Measurements from ENCODE around the gene UBE3C. TPM values are rescaled to one million over a fixed set of nuclear protein-coding genes. Genes with fewer than 3 reads are reported as not detected.

Gene UBE3C
- total and polyA plus RNA-seq, 2 of the 13 experiments (the other 11 are each of a cell fraction or from before 2014, with no cell fraction given) = 27.0 to 48.2 TPM

GRCh38 chr7:157271991-157272324 lies 133.2 kb downstream of the UBE3C start (continued):
- TF ChIP-seq KMT2A (CRISPR knock-in tag; IDR thresholded peaks at IDR 0.05) = 0 out of 2 replicates have a peak, but pooled peaks have one; percentile 5
- no peak for TF ChIP-seq SOX6 (IDR thresholded peaks at IDR 0.05)
- TF ChIP-seq SOX6 (CRISPR knock-in tag; IDR thresholded peaks at IDR 0.05) = peak; percentile 53
- TF ChIP-seq POGZ (CRISPR knock-in tag; IDR thresholded peaks at IDR 0.05) = no peak
- 0 out of 2 replicates have a peak, but pooled peaks have one; percentile 33 for TF ChIP-seq YEATS2 (CRISPR knock-in tag; IDR thresholded peaks at IDR 0.05; ENCODE audit: borderline replicate concordance)
- no peak for TF ChIP-seq ZNF230 (CRISPR knock-in tag; IDR thresholded peaks at IDR 0.05)
- TF ChIP-seq ZNF782 (CRISPR knock-in tag; IDR thresholded peaks at IDR 0.05; ENCODE audit: borderline replicate concordance) = no peak
- TF ChIP-seq KAT8 (CRISPR knock-in tag; IDR thresholded peaks at IDR 0.05) = no peak; the same call in 1 of the 2 replicates
- no peak for TF ChIP-seq ZNF207 (IDR thresholded peaks at IDR 0.05; ENCODE audit: borderline replicate concordance)
- no peak for TF ChIP-seq ZNF841 (CRISPR knock-in tag; IDR thresholded peaks at IDR 0.05; ENCODE audit: borderline replicate concordance)
- no peak; the same call in 1 of the 2 replicates for TF ChIP-seq ARID4A (CRISPR knock-in tag; IDR thresholded peaks at IDR 0.05; ENCODE audit: borderline replicate concordance)
- TF ChIP-seq ARNT (IDR thresholded peaks at IDR 0.05) = no peak
- TF ChIP-seq FOXM1 (CRISPR knock-in tag; IDR thresholded peaks at IDR 0.05) = no peak
- no peak for TF ChIP-seq RCOR2 (CRISPR knock-in tag; IDR thresholded peaks at IDR 0.05)
- no peak for TF ChIP-seq RARG (CRISPR knock-in tag; IDR thresholded peaks at IDR 0.05; ENCODE audit: low read depth)
- no peak for TF ChIP-seq SMAD1 (CRISPR knock-in tag; IDR thresholded peaks at IDR 0.05; ENCODE audit: borderline replicate concordance, low read depth)
- no peak for TF ChIP-seq PRMT3 (CRISPR knock-in tag; IDR thresholded peaks at IDR 0.05; ENCODE audit: borderline replicate concordance, low read depth)
- TF ChIP-seq HOXD1 (CRISPR knock-in tag; IDR thresholded peaks at IDR 0.05) = no peak
- TF ChIP-seq PRDM15 (CRISPR knock-in tag; IDR thresholded peaks at IDR 0.05) = no peak
- TF ChIP-seq MLLT10 (CRISPR knock-in tag; IDR thresholded peaks at IDR 0.05) = no peak
- TF ChIP-seq ZNF567 (CRISPR knock-in tag; IDR thresholded peaks at IDR 0.05; ENCODE audit: borderline replicate concordance) = no peak
- no peak for TF ChIP-seq CC2D1A (CRISPR knock-in tag; IDR thresholded peaks at IDR 0.05)
- TF ChIP-seq GTF2F1 (IDR thresholded peaks at IDR 0.05; ENCODE audit: low read length) = no peak
- no peak for TF ChIP-seq RBM22 (optimal IDR thresholded peaks at IDR 0.05; ENCODE audit: low read length)
- TF ChIP-seq RAD21 (CRISPR knock-in tag; IDR thresholded peaks at IDR 0.05) = no peak

All from HepG2 (cell line).